RWPE1 (cell line): Measurements from ENCODE around the gene ZNF878.
"Not testable (repeated sequence)": the region's sequence is repeated elsewhere in the genome, so short reads cannot be mapped to it uniquely, and the experiment has no call there.

Experiments
- CTCF ChIA-PET: fragments of 350-600 bp; sonication (Branson Sonifier 250); formaldehyde crosslinking; extraction: SDS; loops from one replicate; lab custom pipeline; 2021; lab: Yijun Ruan, JAX
- POLR2A ChIA-PET: fragments of 400-600 bp; formaldehyde crosslinking; extraction: SDS; loops from one replicate; lab custom pipeline; 2020; ENCODE audit warnings: antibody characterized with exemption; ENCODE audit not compliant: low non-redundant PET; lab: Yijun Ruan, JAX
- DNase-seq: peaks from one replicate; pipeline ENCODE4 v3.0.0; 2012; ENCODE audit warnings: low spot score
- H3K27ac ChIP-seq: fragments of 450-650 bp; 2 replicates; pipeline ENCODE4 v1.5.1; 2017
- TF ChIP-seq, protein P1 (sequence below): fragments of 450-650 bp; conservative IDR thresholded peaks from 2 replicates; pipeline ENCODE4 v1.5.1; 2017; ENCODE audit warnings: low read depth, mild to moderate bottlenecking

The ZNF878 gene

DNA sequence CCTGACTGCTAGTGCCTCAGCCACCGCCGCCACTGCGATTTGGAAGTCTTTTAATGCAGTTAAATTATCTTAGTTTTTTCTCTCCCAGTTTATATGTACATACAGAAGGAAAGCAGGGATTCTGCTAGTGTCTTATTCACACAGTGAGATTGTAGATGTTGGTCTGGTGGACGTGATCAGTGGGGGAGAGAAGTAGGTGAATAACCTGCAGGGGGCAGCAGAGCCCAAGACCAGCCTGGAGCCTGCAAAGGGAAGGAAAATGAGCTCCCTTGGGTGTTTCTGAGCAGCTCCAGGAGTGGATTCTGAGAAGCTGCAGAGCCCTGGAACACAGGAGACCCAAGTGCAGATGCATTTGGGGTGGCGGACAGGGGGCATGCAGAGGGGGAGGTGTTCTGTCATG is 38.0 kb upstream of the ZNF878 start:
- CTCF ChIA-PET = interaction anchor here (0.5 kb wide), 1 partner anchor 105 kb away, joined by 3 read pairs; no protein-coding TSS in a partner anchor
- POLR2A ChIA-PET = no interaction called here
- DNase-seq = no peak
- TF ChIP-seq, protein P1, sequence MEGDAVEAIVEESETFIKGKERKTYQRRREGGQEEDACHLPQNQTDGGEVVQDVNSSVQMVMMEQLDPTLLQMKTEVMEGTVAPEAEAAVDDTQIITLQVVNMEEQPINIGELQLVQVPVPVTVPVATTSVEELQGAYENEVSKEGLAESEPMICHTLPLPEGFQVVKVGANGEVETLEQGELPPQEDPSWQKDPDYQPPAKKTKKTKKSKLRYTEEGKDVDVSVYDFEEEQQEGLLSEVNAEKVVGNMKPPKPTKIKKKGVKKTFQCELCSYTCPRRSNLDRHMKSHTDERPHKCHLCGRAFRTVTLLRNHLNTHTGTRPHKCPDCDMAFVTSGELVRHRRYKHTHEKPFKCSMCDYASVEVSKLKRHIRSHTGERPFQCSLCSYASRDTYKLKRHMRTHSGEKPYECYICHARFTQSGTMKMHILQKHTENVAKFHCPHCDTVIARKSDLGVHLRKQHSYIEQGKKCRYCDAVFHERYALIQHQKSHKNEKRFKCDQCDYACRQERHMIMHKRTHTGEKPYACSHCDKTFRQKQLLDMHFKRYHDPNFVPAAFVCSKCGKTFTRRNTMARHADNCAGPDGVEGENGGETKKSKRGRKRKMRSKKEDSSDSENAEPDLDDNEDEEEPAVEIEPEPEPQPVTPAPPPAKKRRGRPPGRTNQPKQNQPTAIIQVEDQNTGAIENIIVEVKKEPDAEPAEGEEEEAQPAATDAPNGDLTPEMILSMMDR = no peak
- no peak overlapping the region for H3K27ac ChIP-seq

DNA sequence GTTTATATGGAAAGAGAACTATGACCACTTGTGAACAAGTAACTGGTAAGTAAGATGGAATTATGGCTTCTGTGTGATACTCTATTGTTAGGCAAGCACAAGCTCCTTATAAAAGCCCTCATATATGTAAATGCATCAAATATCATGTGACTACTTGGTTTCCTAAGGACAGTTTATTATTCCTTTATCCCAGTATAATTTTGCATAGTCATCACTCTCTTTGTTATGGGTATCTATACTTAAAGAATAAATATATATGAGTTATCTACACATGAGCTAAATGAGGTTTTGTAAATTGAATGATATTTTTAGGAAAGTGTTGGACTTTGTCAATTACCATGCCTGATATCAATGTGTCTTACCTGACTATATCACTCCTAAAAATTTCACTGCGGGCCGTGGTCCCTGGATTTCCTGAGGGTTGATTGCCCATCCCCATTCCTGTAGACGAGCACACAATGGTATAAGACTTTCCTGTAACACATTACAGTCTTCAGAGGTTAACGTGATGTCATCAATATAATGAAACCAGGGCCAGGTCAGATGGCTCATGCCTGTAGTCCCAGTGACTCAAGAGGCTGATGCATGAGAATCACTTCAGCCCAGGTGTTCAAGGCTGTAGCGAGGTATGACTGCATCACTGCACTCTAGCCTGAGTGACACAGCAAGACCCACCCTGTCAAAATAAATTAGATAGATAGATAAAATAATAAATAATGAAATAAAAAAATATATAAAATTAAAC is 32.5 kb upstream of the ZNF878 start:
- no peak overlapping the region for H3K27ac ChIP-seq
- no peak for DNase-seq
- TF ChIP-seq, protein P1 = no peak
- CTCF ChIA-PET = no interaction called here
- POLR2A ChIA-PET = interaction anchor here (0.7 kb wide), 1 partner anchor 25 kb away, joined by 3 read pairs; no protein-coding TSS in a partner anchor

DNA sequence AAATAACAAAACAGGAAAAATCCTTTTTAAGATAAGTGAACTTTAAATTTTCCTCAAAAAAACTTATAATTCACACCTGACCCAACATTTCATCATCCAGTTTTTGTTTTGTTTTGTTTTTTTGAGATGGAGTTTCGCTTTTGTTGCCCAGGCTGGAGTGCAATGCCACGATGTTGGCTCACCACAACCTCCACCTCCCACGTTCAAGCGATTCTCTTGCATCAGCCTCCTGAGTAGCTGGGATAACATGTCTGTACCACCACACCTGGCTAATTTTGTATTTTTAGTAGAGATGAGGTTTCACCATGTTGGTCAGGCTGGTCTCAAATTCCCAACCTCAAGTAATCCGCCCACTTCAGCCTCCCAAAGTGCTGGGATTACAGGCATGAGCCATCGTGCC is 30.6 kb upstream of the ZNF878 start:
- DNase-seq, CTCF ChIA-PET, POLR2A ChIA-PET, H3K27ac ChIP-seq: not testable (repeated sequence)

DNA sequence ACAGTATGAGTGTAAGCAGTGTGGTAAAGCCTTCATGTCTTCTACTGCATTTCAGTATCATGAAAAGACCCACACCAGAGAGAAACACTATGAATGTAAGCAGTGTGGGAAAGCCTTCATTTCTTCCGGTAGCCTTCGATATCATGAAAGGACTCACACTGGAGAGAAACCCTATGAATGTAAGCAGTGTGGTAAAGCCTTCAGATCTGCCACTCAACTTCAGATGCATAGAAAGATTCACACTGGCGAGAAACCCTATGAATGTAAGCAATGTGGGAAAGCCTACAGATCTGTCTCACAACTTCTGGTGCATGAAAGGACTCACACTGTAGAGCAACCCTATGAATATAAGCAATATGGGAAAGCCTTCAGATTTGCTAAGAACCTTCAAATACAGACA is 24.6 kb upstream of the ZNF878 start:
- CTCF ChIA-PET = no interaction called here
- DNase-seq = no peak
- H3K27ac ChIP-seq = no peak overlapping the region
- POLR2A ChIA-PET = no interaction called here
- TF ChIP-seq, protein P1 = no peak

DNA sequence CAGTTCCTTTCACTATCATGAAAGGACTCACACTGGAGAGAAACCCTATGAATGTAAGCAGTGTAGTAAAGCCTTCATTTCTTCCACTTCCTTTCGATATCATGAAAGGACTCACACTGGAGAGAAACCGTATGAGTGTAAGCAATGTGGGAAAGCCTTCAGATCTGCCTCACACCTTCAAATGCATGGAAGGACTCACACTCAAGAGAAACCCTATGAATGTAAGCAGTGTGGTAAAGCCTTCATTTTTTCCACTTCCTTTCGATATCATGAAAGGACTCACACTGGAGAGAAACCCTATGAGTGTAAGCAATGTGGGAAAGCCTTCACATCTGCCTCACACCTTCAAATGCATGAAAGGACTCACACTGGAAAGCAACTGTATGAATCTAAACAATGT is 23.6 kb upstream of the ZNF878 start:
- H3K27ac ChIP-seq, CTCF ChIA-PET, DNase-seq, POLR2A ChIA-PET: not testable (repeated sequence)

DNA sequence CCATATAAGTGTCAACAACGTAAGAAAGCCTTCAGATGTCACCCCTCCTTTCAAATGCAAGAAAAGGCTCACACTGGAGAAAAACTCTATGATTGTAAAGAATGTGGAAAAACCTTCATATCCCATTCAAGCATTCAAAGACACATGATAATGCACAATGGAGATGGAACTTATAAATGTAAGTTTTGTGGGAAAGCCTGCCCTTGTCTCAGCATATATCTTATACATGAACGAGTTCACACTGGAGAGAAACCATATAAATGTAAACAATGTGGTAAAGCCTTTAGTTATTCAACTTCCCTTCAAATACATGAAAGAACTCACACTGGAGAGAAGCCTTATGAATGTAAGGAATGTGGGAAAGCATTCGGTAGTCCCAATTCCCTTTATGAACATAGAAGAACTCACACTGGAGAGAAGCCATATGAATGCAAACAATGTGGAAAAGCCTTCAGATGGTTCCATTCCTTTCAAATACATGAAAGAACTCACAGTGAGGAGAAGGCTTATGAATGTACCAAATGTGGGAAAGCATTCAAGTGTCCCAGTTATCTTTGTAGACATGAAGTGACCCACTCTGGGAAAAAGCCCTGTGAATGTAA is 22.9 kb upstream of the ZNF878 start:
- ChIA-PET CTCF (no interaction called here), POLR2A (no interaction called here)
- H3K27ac ChIP-seq = no peak overlapping the region
- no peak for DNase-seq
- TF ChIP-seq, protein P1 = no peak

DNA sequence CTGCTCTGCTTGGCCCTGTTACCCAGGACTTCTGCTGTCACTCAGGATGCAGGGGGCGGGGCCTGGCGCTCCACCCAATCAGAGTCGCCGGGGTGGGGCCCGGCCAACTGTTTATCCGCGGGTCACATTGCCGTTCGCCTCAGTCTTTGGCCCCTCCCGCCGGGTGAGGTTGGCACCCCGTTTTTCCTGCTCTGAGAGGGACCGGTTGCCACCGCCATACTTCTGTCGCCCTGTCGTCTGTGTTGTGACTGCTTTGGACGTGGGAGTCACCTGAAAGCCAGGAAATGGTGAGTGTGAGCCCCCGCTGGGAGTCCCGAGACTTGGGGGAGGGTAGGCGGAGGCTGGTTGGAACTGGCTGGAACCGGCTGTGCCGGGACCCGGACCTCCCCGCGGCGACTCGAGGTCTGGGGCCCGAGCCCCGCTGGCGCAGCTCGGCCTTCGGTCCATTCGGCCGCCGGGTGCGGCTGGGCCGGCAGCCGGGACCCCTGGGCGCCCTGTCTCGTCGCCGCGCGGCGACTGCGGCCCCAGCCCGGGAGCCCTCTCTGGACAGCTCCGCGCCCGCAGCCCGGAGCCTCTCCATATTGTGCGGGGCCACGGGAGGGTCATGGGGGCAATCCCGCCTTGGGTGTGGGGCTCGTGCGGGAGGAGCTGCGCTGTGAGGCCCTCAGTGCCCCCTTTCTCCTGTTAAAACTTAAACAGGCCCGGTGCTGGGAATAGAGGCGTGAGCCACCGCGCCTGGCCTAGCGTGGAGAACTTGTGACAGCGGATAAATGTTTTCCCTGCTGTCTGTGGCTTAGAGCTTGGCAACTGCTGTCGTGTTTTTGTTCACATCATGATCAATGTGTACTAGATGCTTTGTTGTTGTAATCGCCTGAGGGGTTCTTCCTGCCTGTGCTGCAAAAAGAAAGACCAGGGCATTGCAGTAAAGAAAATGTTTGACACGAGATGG is 12.1 kb upstream of the ZNF878 start, which contains the start of gene ZNF844:
Gene ZNF844 (plus strand): TSS at position 142 of the 949 bp plus-strand sequence. CDS start 143 bp downstream, at position 285.
- DNase-seq = peak; percentile 94
- TF ChIP-seq, protein P1 = no peak
- ChIA-PET POLR2A (no interaction called here), CTCF (interaction anchor here (0.8 to 1.2 kb wide), 2 partner anchors 184 to 267 kb away, joined by 3 to 6 read pairs; partner anchors contain the start of gene ZNF491)
- peak within 1 kb of the TSS; percentile 80 for H3K27ac ChIP-seq
